ENCODE results near the gene DCC. TPM values are rescaled to one million over a fixed set of nuclear protein-coding genes. Genes with fewer than 3 reads are reported as not detected.

DCC gene
- total RNA-seq, 6 donors from 2014 or later, result 0.33 to 3.5 (median 1.0) TPM

GRCh38 chr18:52344881-52345280 is 4.9 kb downstream of the DCC start:
- no peaks in the 10 kb centered on the region for H3K36me3 ChIP-seq
- H3K27me3 ChIP-seq, result peaks cover 0 to 15% (median 4%) of the 10 kb centered on the region in 4 donors
- H3K4me3 ChIP-seq, result no peak overlapping the region
- H3K9me3 ChIP-seq, result no peaks in the 10 kb centered on the region
- DNase-seq (no peak), ATAC-seq (ENCODE audit: low FRiP score in 2 of 2) (no peak)
- peaks cover 0 to 26% (median 2%) of the 10 kb centered on the region in 4 donors for H3K4me1 ChIP-seq
- no peak overlapping the region for H3K27ac ChIP-seq
- TF ChIP-seq CTCF (IDR thresholded peaks at IDR 0.05), result no peak
- no peak for TF ChIP-seq POLR2AphosphoS5 (IDR thresholded peaks at IDR 0.05)
- TF ChIP-seq EP300 (IDR thresholded peaks at IDR 0.05), result no peak
- TF ChIP-seq POLR2A (IDR thresholded peaks at IDR 0.05), result no peak

GRCh38 chr18:52345428-52345827 is 5.4 kb downstream of the DCC start:
- Histone ChIP-seq H3K4me1 (peaks cover 0 to 21% (median 2%) of the 10 kb centered on the region in 4 donors), H3K9me3 (no peaks in the 10 kb centered on the region), H3K27me3 (peaks cover 0 to 10% (median under 1%) of the 10 kb centered on the region in 4 donors), H3K36me3 (no peaks in the 10 kb centered on the region), H3K4me3 (no peak overlapping the region), H3K27ac (no peak overlapping the region)
- ATAC-seq (ENCODE audit: low FRiP score in 2 of 2) (no peak), DNase-seq (no peak)
- no peak for TF ChIP-seq CTCF (IDR thresholded peaks at IDR 0.05)
- no peak for TF ChIP-seq POLR2AphosphoS5 (IDR thresholded peaks at IDR 0.05)
- no peak for TF ChIP-seq POLR2A (IDR thresholded peaks at IDR 0.05)
- TF ChIP-seq EP300 (IDR thresholded peaks at IDR 0.05), result no peak
- WGBS, 2 donors, result 54 to 60% methylated on average over 4 of the region's 4 CpGs

- H3K36me3 ChIP-seq, result no peaks in the 10 kb centered on the region
- no peaks in the 10 kb centered on the region for H3K27me3 ChIP-seq
- no peak overlapping the region for H3K27ac ChIP-seq
- TF ChIP-seq CTCF (IDR thresholded peaks at IDR 0.05) (no peak), POLR2A (IDR thresholded peaks at IDR 0.05) (no peak), EP300 (IDR thresholded peaks at IDR 0.05) (no peak), POLR2AphosphoS5 (IDR thresholded peaks at IDR 0.05) (no peak)
- 92 to 93% methylated on average over 3 of the region's 3 CpGs for WGBS, 2 donors
- H3K9me3 ChIP-seq, result no peaks in the 10 kb centered on the region
- H3K4me1 ChIP-seq, result no peaks in the 10 kb centered on the region
- H3K4me3 ChIP-seq, result no peak overlapping the region
- DNase-seq (no peak), ATAC-seq (ENCODE audit: low FRiP score in 2 of 2) (no peak)
These were observed 8.2 kb downstream of the DCC start for GRCh38 chr18:52348209-52348608.

DNA sequence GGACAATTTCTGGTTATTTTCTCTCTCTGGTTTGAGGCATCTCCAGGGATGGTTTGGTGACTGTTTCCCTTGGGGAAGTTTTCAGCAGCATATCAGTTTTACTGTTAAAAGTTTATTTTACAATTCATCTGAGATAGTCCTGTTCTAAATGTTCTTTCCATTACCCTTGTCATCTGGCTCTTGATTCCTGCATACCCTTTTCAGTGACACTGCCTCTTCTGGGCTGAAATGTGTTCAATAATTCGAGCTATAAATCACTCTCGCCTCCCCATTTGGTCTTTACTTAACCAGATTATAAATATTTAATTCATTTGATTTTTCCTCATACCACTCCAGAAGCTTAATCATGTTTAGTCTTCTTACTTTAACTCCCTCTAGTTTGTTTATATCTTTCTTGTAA is 9.5 kb downstream of the DCC start:
- Histone ChIP-seq H3K4me3 (no peak overlapping the region), H3K36me3 (no peaks in the 10 kb centered on the region), H3K9me3 (no peaks in the 10 kb centered on the region), H3K27me3 (no peaks in the 10 kb centered on the region), H3K27ac (no peak overlapping the region), H3K4me1 (no peaks in the 10 kb centered on the region)
- DNase-seq (no peak), ATAC-seq (ENCODE audit: low FRiP score in 2 of 2) (no peak)
- no peak for TF ChIP-seq EP300 (IDR thresholded peaks at IDR 0.05)
- no peak for TF ChIP-seq POLR2AphosphoS5 (IDR thresholded peaks at IDR 0.05)
- no peak for TF ChIP-seq CTCF (IDR thresholded peaks at IDR 0.05)
- no peak for TF ChIP-seq POLR2A (IDR thresholded peaks at IDR 0.05)
- 82 to 87% methylated on average over 2 of the region's 2 CpGs for WGBS, 2 donors

DNA sequence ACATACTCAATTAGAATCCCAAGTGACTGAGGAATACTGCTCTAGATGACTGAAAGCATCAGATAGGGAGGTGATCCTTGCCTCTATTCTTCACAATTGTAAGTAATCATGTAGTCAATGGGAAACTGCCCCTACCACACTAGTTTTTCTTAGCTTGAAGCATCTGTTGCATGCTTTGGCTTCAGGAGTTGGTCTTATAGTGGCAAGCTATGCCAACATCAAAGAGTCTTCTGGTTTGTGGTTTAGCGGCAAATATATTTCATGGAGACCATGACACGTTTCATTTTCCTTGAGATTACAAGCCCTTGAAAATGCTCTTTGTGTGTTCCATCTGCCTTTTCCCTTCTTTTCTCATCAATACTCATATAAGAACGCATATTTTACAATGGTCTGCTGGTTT is 12.9 kb downstream of the DCC start:
- no peaks in the 10 kb centered on the region for H3K36me3 ChIP-seq
- DNase-seq, result no peak
- H3K27me3 ChIP-seq, result no peaks in the 10 kb centered on the region
- H3K9me3 ChIP-seq, result no peaks in the 10 kb centered on the region
- ATAC-seq (ENCODE audit: low FRiP score in 2 of 2), result no peak
- H3K4me3 ChIP-seq, result no peak overlapping the region
- no peaks in the 10 kb centered on the region for H3K4me1 ChIP-seq
- H3K27ac ChIP-seq, result no peak overlapping the region
- no peak for TF ChIP-seq CTCF (IDR thresholded peaks at IDR 0.05)
- TF ChIP-seq EP300 (IDR thresholded peaks at IDR 0.05), result no peak
- no peak for TF ChIP-seq POLR2AphosphoS5 (IDR thresholded peaks at IDR 0.05)
- TF ChIP-seq POLR2A (IDR thresholded peaks at IDR 0.05), result no peak
- 87 to 89% methylated on average over 3 of the region's 3 CpGs for WGBS, 2 donors

Measured in upper lobe of left lung (tissue), 6 donors.